GM18505 (cell line): Measurements from ENCODE around the gene PRR15L.
"Not testable (repeated sequence)": the region's sequence is repeated elsewhere in the genome, so short reads cannot be mapped to it uniquely, and the experiment has no call there.

ENCODE experiments used
- ATAC-seq: cut with Tn5 transposase; IDR thresholded peaks from one replicate; pipeline ENCODE4 v1.9.1; 2021; ENCODE audit not compliant: unreplicated experiment
- POLR2A ChIP-seq: IDR thresholded peaks from 4 replicates; pipeline ENCODE4 v1.6.1; 2011; ENCODE audit warnings: borderline replicate concordance; ENCODE audit not compliant: insufficient read depth, insufficient read length; ENCODE audit errors: extremely low read depth

Gene PRR15L

DNA sequence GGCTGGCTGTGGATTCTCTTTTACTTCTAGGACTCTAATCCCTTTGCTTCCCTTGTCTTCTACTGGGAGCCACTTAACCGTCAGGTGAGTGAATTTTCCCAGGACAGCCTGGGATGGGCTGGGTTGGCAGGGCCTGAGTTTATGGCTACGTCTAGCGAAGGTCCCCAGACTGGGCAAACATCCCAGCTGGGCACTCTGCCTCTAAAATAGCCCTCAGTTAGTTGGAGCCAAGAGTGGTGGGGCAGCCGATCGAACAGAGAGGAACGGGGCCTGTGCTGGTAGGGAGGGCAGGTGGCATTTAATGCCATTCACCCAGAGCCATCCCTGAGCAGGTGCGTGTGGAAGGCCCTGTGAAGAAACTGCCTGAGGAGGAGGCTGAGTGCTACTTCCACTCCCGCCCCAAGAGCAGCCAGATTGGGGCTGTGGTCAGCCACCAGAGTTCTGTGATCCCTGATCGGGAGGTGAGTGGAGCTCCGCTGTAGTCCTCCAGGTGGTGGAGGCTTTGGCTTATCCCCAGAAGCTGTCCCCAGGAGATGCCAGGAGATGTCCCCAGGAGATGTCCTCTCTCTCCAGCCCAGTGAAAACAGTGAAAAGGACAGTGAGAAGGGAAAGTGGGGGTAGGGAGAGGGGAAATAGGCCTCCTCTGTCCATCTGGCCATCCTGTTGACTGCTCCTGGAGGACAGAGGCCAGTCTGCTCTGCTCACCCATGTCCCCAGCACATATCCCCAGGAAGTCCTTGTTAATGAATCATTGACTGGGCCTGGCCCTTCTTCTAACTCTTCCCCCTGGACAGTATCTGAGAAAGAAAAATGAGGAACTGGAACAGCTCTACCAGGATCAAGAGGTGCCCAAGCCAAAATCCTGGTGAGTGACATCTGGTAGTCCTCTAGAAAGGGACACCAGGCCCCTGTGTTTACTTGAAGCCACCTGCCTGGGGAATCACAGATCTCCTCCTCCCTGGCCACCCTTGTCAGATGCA is 11.9 kb downstream of the PRR15L start:
- TF ChIP-seq POLR2A, result no peak
- ATAC-seq, result no peak

DNA sequence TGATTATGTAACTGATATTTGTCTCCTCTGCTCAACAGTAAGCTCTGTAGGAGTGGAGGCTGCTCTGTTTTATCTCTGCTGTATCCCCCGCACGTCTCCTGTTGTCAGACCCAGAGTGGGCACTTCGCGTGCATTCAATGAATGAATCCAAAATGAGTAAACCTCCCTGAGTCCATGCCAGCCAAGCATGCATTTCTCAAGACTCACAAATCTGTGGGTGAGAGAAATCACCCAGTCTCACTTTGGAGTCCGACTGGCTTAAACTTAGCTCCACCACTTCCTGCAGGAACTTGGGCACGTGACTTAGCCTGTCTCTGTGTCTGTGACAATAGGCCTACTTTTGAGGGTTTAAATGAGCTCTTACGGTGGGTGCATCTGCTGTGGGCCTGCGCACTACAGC is 12.6 kb downstream of the PRR15L start:
- no peak for TF ChIP-seq POLR2A
- no peak for ATAC-seq

DNA sequence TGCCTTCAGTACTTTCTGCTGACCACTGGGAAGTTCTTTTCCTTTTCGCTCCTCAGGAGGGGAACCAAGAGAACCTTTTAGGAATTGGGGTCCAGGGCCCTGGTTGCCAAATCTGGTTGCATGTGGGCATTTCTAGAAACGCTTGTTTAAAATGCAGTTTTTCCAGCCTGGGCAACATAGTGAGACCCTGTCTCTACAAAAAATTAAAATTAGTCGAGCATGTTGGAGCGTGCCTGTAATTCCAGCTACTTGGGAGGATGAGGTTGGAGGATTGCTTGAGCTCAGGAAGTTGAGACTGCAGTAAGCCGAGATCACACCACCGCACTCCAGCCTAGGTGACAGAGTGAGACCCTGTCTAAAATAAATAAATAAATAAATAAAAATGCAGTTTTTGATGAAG is 15.1 kb downstream of the PRR15L start:
- ATAC-seq, result no peak
- no peak for TF ChIP-seq POLR2A

DNA sequence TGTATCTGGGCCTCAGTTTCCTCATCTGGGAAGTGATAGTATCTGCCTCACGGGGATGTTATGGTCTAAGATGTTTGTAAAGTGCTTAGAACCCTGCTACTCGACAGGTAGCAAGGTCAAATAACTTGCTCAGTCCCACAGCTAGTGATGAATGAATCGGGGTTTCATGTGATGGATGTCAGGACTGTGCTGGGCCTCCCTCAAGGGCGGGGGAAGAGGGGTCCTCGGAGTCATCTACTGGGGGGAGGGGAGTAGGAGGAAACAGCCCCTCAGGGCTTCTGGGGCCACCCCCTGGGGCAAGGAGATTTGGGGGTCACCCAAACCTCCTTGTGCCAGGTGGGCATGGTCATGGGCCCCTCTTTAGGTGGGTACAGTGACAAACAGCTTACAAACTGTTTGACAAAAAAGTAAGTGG is 15.6 kb downstream of the PRR15L start:
- TF ChIP-seq POLR2A, result no peak
- no peak for ATAC-seq

DNA sequence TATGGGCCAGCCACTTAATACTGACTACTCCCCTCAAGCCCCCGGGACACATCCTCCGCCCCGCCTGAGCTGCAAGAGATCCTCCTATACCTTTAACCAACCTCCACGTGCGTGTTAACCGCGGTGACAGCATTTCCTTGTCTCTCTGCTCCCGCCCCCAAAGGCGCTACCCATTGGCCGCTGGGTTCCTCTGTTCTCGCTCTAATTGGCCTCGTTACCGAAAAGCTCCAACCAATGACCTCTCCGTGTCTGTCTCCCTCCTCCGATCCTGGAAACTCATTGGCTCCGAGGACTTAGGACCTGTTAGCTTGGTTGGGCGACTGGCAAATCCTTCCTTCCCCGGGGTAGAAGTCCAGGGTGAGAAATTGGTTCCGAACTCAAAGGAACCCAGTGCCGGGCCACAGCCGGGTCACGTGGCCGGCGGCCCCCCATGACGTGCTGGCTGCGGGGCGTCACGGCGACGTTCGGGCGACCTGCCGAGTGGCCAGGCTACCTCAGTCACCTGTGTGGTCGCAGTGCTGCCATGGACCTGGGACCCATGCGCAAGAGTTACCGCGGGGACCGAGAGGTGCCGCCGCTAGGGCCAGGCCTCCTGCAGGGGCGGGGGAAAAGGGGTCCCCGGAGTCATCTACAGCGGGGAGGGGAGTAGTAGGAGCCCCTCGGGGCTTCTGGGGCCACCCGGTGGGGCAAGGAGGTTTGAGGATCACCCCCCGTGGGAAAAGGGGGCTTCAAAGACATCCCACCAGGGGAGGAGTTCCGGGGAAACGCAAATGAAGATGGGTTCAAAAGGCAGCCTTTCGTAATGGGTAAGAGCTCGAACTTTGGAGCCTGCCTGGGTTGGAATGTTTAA is 16.2 kb downstream of the PRR15L start, which contains the start of gene PNPO:
PNPO (plus strand) TSS at position 326 of the 850 bp plus-strand sequence; CDS start at position 431, 105 bp downstream.
- peak; percentile 85 for ATAC-seq
- TF ChIP-seq POLR2A, result peak; percentile 64

DNA sequence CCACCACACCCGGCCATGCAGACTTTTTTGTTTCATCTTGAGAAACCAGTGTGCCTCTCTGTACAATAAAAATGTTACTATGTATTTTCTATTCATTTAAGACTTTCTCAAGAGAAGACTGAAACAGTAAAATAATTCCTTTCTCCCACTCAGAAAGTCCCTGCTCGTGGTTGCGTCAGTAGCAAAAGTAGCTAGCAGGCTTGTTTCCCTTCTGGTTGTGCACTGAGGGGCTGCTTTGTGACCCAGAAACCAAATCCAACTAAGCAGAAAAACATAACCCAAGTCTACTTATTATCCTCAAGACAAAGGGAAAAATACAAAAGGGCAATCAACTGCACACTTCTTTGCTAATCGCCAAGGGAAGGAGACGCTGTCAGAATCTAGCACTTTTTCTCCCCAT is 19.7 kb downstream of the PRR15L start:
- no peak for TF ChIP-seq POLR2A
- ATAC-seq, result no peak

DNA sequence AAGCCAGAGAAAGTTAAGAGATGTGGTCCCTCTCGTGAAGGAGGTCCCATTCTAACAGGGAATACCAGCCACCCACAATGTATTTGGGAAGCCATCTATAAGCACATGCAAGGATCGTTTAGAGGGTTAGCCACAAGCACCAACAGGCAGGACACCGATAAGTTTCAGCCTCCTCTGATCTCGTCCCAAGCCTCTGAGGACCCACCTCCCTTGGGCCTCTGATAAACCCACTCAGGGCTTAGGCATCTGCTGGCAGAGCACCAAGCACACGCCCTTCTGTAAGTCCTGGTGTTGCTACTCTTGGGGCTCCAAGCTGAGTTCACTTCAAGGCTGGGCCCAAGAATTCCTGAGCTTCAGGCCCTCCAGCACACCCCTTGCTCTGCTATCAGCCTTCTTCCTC is 21.7 kb downstream of the PRR15L start:
- no peak for ATAC-seq
- no peak for TF ChIP-seq POLR2A

DNA sequence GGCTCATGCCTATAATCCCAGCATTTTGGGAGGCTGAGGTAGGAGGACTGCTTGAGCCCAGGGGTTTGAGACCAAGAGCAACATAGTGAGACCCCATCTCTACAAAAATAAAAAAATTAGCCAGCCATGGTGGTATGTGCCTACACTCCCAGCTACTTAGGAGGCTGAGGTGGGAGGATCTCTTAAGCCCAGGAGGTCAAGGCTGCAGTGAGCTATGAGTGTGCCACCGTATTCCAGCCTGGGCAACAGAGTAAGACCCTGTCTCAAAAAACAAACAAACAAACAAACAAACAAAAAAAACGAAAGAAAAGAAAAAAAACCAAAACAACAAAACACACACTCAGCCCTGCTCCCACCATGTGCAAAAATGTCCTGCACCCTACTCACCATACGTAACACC is 22.2 kb downstream of the PRR15L start:
- not testable (repeated sequence) for ATAC-seq

DNA sequence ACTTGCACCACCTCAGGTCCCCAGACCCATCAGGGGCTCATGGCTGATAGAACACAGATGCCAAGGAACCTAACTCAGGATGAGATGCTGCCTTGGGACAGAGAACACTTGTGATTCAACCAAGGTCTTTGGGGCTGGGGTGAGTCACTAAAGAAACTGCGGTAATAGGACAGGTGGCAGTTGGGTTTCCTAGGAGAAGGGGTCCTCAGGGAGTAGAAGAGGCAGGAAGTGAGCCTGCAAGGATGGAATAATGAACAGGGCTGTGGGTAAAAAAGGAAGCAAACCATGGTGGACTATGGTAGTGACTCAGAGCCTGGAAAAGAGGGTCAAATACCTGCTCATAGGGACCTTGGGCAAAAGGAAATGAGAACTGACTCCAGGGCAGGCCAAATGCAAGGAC is 22.8 kb downstream of the PRR15L start:
- TF ChIP-seq POLR2A, result no peak
- no peak for ATAC-seq

DNA sequence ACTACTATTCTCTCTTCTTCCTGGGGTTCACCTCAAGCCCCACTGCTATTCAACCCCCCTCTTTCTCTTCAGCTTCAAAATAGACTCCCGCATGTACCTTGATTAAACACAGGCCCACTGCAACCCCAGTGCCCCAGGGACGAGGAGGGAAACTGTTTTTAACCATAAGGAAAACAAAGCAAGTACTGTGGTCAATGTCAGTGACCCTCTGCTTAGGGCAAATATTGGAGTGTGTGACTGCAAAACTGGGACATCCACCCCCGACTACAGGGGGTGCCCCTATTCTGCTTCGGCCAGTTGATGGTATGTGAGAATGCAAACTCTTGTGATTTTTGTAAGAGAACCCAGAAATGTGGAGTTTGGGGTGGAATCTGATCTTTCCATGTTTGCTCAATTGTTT is 25.8 kb downstream of the PRR15L start:
- TF ChIP-seq POLR2A, result no peak
- no peak for ATAC-seq

DNA sequence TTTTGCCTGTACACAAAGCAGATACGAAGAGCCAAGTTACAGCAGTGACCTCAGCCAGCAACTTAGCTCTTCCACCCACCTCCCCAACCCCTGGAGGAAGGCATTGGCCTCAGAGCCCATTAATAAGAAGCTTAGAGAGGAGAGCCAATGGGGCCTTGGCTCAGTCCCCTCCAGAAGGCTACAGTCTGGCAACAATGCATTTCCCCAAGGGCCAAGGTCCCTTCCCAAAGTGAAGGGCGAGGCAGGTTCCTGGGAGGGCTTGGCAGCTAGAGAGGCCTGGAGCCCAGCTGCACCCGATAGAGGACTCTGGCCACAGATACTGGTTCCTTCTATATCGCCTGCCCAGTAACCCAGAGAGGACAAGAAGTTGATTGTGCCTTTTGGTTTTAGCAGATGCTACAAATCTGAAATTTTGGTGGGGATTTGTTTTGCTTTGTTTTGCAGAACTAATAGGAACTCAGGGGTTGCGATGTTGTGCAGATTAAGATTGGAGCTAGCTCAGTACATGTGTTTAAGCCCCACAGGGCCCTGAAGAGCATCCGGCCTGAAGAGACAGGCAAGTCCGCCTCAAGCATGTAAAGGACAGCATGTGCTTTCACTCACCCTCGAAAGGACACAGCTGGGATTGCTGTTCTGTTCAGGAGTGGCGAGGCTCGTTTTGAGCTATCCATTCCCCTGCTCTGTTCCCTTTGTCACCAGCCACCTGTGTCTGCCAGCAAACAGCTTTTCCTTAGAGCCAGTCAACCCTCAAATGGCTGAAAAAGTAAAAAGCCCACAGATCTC is 28.3 kb downstream of the PRR15L start:
- TF ChIP-seq POLR2A, result no peak
- ATAC-seq, result no peak

DNA sequence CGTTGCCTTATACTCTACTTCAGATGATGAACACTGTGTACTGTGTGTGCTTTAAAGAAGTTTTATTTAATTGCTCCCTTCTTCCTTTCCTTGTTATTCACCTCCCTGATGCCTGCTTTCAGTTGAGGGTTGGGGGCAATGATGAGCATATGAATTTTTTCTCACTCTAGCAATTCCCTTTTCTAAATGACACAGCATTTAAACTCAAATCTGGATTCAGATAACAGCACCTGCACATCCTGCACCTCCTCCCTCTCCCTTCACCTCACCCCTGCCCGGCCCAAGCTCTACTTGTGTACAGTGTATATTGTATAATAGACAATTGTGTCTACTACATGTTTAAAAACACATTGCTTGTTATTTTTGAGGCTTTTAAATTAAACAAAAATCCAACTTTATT is 29.3 kb downstream of the PRR15L start:
- no peak for ATAC-seq
- no peak for TF ChIP-seq POLR2A

DNA sequence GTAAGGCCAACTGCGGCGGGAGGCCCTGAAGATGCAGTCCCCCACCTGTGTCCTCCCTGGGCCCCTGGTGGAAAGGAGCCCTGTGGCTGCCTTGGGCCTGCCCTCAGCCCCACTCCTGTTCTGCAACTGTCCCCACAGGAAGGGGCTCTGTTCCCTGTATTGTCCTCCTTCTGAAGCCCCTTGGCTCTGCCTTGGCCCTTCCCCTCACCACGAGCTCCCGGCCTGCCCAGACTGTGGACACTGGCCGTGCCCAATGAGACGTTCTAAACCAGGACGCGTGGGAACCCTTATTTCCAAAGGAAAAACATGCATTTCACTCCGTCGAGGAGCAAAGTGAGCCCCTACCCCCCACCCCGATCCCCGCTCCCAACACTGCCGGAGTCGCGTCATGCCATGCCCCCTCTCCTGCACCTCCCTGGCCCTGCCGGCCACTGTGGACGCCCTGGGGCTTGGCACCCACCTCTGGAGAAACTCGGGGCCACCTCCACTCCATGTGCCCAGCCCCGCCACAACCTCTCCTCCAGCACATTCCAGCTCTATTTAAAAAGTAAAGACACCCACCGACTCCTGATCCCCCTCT is 29.8 kb downstream of the PRR15L start:
- ATAC-seq, result no peak
- no peak for TF ChIP-seq POLR2A
